ENCODE results near the gene HS3ST6. TPM values are rescaled to one million over a fixed set of nuclear protein-coding genes. Genes with fewer than 3 reads are reported as not detected.

HS3ST6 gene
- total RNA-seq, 1 experiment from 2014 or later: not detected

DNA sequence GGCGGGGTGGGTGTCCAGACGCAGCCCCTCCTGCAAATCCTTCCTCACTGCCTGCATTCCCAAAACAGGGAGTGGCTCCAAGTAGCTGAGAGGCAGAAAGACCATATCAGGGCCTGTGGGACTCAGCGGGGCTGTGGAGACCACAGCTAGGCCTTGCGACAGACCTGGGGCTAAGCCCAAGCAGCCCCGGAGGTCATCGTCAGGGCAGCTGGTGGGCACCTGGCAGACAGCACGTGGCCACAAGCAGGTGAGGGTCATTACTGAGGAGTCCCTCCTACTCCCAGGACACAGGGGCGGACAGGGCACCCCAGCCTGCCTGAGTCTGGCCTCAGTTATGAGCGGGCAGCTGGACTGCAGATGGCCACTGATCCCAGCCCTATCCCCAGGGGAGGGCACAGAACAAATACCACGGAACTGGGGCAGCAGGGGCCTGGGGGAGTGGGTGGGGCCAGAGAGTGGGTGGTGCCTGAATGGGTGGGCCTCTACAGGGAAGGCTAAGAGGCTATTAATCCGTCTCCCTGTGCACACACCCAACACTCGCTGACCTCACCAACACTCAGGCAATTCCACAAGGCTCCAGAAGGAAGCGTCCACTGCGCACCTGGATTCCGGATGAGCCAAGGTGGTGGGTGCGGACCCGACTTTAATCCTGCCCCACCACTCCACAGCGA is 8.5 kb downstream of the HS3ST6 start:
- ATAC-seq (no peak), DNase-seq (no peak)
- Histone ChIP-seq H3F3A (ENCODE audit: low read length, unreplicated experiment) (no peaks in the 10 kb centered on the region), H3K9me3 (ENCODE audit: low read length) (no peaks in the 10 kb centered on the region), H3K36me3 (ENCODE audit: low read depth, low read length) (no peaks in the 10 kb centered on the region), H3K9me2 (replicated peaks; ENCODE audit: low read length) (no peaks in the 10 kb centered on the region), H3K27me3 (ENCODE audit: low read length) (no peaks in the 10 kb centered on the region), H3K4me1 (ENCODE audit: insufficient read depth, low read length) (peaks cover 11% of the 10 kb centered on the region), H3K4me2 (ENCODE audit: low read length) (no peak overlapping the region), H3K4me3 (ENCODE audit: low read length) (no peak overlapping the region), H3K79me2 (ENCODE audit: low read length) (no peaks in the 10 kb centered on the region), H3K9ac (ENCODE audit: low read length) (no peak overlapping the region), H3K27ac (ENCODE audit: low read length) (no peak overlapping the region), H2AFZ (ENCODE audit: low read length) (no peak overlapping the region), H4K20me1 (ENCODE audit: low read length) (no peaks in the 10 kb centered on the region)
- POLR2A ChIA-PET (ENCODE audit: unreplicated experiment): no interaction called here
- intact Hi-C loops (cut with micrococcal nuclease): no loop called here
- CTCF ChIA-PET: no interaction called here
- BruUV-seq (replicated peaks): no TSS peak
- no peak for TF ChIP-seq EZH2phosphoT487 (IDR thresholded peaks at IDR 0.05; ENCODE audit: borderline replicate concordance, low read length)
- TF ChIP-seq EZH2 (IDR thresholded peaks at IDR 0.05; ENCODE audit: low read length, unreplicated experiment): no peak
- TF ChIP-seq CTCF (conservative IDR thresholded peaks at IDR 0.05; ENCODE audit: low read depth, low read length): no peak

GRCh38 chr16:1908983-1909382 is 9.2 kb downstream of the HS3ST6 start:
- Histone ChIP-seq H3K4me2 (ENCODE audit: low read length) (no peak overlapping the region), H3K9me3 (ENCODE audit: low read length) (no peaks in the 10 kb centered on the region), H3F3A (ENCODE audit: low read length, unreplicated experiment) (no peaks in the 10 kb centered on the region), H3K36me3 (ENCODE audit: low read depth, low read length) (no peaks in the 10 kb centered on the region), H3K79me2 (ENCODE audit: low read length) (no peaks in the 10 kb centered on the region), H2AFZ (ENCODE audit: low read length) (no peak overlapping the region), H3K9ac (ENCODE audit: low read length) (no peak overlapping the region), H3K4me3 (ENCODE audit: low read length) (no peak overlapping the region), H3K27me3 (ENCODE audit: low read length) (no peaks in the 10 kb centered on the region), H3K4me1 (ENCODE audit: insufficient read depth, low read length) (peaks cover 11% of the 10 kb centered on the region), H3K27ac (ENCODE audit: low read length) (no peak overlapping the region), H4K20me1 (ENCODE audit: low read length) (no peaks in the 10 kb centered on the region), H3K9me2 (replicated peaks; ENCODE audit: low read length) (no peaks in the 10 kb centered on the region)
- BruUV-seq (replicated peaks): no TSS peak
- TF ChIP-seq EZH2phosphoT487 (IDR thresholded peaks at IDR 0.05; ENCODE audit: borderline replicate concordance, low read length) (no peak), EZH2 (IDR thresholded peaks at IDR 0.05; ENCODE audit: low read length, unreplicated experiment) (no peak), CTCF (conservative IDR thresholded peaks at IDR 0.05; ENCODE audit: low read depth, low read length) (no peak)
- ChIA-PET CTCF (no interaction called here), POLR2A (ENCODE audit: unreplicated experiment) (no interaction called here)
- ATAC-seq (no peak), DNase-seq (no peak)
- intact Hi-C loops (cut with micrococcal nuclease): no loop called here

GRCh38 chr16:1908184-1908583 is 10.0 kb downstream of the HS3ST6 start:
- ATAC-seq (no peak), DNase-seq (no peak)
- Histone ChIP-seq H3K4me3 (ENCODE audit: low read length) (no peak overlapping the region), H4K20me1 (ENCODE audit: low read length) (no peaks in the 10 kb centered on the region), H3K79me2 (ENCODE audit: low read length) (no peaks in the 10 kb centered on the region), H3K4me1 (ENCODE audit: insufficient read depth, low read length) (peaks cover 3% of the 10 kb centered on the region), H3K9me2 (replicated peaks; ENCODE audit: low read length) (no peaks in the 10 kb centered on the region), H2AFZ (ENCODE audit: low read length) (no peak overlapping the region), H3K36me3 (ENCODE audit: low read depth, low read length) (no peaks in the 10 kb centered on the region), H3K27ac (ENCODE audit: low read length) (no peak overlapping the region), H3K4me2 (ENCODE audit: low read length) (no peak overlapping the region), H3K9ac (ENCODE audit: low read length) (no peak overlapping the region), H3K27me3 (ENCODE audit: low read length) (no peaks in the 10 kb centered on the region), H3K9me3 (ENCODE audit: low read length) (no peaks in the 10 kb centered on the region), H3F3A (ENCODE audit: low read length, unreplicated experiment) (no peaks in the 10 kb centered on the region)
- POLR2A ChIA-PET (ENCODE audit: unreplicated experiment): no interaction called here
- intact Hi-C loops (cut with micrococcal nuclease): no loop called here
- CTCF ChIA-PET: no interaction called here
- no peak for TF ChIP-seq EZH2 (IDR thresholded peaks at IDR 0.05; ENCODE audit: low read length, unreplicated experiment)
- TF ChIP-seq CTCF (conservative IDR thresholded peaks at IDR 0.05; ENCODE audit: low read depth, low read length): no peak
- no peak for TF ChIP-seq EZH2phosphoT487 (IDR thresholded peaks at IDR 0.05; ENCODE audit: borderline replicate concordance, low read length)
- BruUV-seq (replicated peaks): no TSS peak
